Measurements from ENCODE around the gene WFDC5. TPM values are rescaled to one million over a fixed set of nuclear protein-coding genes. Genes with fewer than 3 reads are reported as not detected.

Gene WFDC5
- total and polyA plus RNA-seq, 2 experiments from 2014 or later: not detected

DNA sequence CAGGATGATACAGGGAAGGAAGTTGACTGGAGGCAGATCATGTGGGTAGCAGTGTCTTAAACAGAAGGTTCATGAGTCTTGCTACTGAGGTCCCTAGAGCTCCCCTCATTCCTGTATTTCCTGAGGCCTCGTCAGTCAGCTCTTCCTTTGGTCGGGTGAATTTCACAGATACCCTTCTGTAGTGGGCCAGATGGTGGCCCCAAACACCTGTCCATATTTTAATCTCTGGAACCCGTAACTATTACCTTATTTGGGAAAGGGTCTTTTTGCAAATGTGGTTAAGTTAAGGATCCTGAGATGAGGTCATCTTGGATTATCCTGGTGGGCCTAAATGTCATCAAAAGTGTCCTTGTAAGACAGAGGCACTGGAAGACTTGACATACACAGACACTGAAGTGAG is 23.6 kb downstream of the WFDC5 start:
- DNase-seq (ENCODE audit: low spot score) (no peak), ATAC-seq (no peak)
- Mint-ChIP-seq H3K4me1 (peaks cover 14% of the 10 kb centered on the region), H3K27ac (no peak overlapping the region), H3K27me3 (ENCODE audit: insufficient read depth, low read depth, poor library complexity) (peaks cover 5% of the 10 kb centered on the region), H3K4me3 (no peak overlapping the region), H3K36me3 (ENCODE audit: low read depth) (no peaks in the 10 kb centered on the region; the same call in 2 of the 3 replicates), H3K9me3 (no peaks in the 10 kb centered on the region)
- peaks cover 6% of the 10 kb centered on the region; the same call in 1 of the 2 replicates for H3K4me1 ChIP-seq (ENCODE audit: insufficient read depth)
- no peaks in the 10 kb centered on the region for H3K79me2 ChIP-seq (replicated peaks; ENCODE audit: insufficient read depth)
- TF ChIP-seq ZNF331 (CRISPR knock-in tag; IDR thresholded peaks at IDR 0.05; ENCODE audit: low read depth) (no peak), STAT1 (IDR thresholded peaks at IDR 0.05; ENCODE audit: unreplicated experiment) (no peak), EZH2phosphoT487 (IDR thresholded peaks at IDR 0.05; ENCODE audit: unreplicated experiment) (no peak), ZNF114 (CRISPR knock-in tag; IDR thresholded peaks at IDR 0.05) (no peak), NANOG (IDR thresholded peaks at IDR 0.05; ENCODE audit: borderline replicate concordance) (no peak), JUNB (IDR thresholded peaks at IDR 0.05; ENCODE audit: unreplicated experiment) (no peak)
- TF ChIP-seq, protein P1, sequence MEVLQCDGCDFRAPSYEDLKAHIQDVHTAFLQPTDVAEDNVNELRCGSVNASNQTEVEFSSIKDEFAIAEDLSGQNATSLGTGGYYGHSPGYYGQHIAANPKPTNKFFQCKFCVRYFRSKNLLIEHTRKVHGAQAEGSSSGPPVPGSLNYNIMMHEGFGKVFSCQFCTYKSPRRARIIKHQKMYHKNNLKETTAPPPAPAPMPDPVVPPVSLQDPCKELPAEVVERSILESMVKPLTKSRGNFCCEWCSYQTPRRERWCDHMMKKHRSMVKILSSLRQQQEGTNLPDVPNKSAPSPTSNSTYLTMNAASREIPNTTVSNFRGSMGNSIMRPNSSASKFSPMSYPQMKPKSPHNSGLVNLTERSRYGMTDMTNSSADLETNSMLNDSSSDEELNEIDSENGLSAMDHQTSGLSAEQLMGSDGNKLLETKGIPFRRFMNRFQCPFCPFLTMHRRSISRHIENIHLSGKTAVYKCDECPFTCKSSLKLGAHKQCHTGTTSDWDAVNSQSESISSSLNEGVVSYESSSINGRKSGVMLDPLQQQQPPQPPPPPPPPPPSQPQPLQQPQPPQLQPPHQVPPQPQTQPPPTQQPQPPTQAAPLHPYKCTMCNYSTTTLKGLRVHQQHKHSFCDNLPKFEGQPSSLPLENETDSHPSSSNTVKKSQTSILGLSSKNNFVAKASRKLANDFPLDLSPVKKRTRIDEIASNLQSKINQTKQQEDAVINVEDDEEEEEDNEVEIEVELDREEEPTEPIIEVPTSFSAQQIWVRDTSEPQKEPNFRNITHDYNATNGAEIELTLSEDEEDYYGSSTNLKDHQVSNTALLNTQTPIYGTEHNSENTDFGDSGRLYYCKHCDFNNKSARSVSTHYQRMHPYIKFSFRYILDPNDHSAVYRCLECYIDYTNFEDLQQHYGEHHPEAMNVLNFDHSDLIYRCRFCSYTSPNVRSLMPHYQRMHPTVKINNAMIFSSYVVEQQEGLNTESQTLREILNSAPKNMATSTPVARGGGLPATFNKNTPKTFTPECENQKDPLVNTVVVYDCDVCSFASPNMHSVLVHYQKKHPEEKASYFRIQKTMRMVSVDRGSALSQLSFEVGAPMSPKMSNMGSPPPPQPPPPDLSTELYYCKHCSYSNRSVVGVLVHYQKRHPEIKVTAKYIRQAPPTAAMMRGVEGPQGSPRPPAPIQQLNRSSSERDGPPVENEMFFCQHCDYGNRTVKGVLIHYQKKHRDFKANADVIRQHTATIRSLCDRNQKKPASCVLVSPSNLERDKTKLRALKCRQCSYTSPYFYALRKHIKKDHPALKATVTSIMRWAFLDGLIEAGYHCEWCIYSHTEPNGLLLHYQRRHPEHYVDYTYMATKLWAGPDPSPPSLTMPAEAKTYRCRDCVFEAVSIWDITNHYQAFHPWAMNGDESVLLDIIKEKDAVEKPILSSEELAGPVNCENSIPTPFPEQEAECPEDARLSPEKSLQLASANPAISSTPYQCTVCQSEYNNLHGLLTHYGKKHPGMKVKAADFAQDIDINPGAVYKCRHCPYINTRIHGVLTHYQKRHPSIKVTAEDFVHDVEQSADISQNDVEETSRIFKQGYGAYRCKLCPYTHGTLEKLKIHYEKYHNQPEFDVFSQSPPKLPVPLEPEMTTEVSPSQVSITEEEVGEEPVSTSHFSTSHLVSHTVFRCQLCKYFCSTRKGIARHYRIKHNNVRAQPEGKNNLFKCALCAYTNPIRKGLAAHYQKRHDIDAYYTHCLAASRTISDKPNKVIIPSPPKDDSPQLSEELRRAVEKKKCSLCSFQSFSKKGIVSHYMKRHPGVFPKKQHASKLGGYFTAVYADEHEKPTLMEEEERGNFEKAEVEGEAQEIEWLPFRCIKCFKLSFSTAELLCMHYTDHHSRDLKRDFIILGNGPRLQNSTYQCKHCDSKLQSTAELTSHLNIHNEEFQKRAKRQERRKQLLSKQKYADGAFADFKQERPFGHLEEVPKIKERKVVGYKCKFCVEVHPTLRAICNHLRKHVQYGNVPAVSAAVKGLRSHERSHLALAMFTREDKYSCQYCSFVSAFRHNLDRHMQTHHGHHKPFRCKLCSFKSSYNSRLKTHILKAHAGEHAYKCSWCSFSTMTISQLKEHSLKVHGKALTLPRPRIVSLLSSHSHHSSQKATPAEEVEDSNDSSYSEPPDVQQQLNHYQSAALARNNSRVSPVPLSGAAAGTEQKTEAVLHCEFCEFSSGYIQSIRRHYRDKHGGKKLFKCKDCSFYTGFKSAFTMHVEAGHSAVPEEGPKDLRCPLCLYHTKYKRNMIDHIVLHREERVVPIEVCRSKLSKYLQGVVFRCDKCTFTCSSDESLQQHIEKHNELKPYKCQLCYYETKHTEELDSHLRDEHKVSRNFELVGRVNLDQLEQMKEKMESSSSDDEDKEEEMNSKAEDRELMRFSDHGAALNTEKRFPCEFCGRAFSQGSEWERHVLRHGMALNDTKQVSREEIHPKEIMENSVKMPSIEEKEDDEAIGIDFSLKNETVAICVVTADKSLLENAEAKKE (CRISPR knock-in tag; IDR thresholded peaks at IDR 0.05): no peak
- TF ChIP-seq, protein P2, sequence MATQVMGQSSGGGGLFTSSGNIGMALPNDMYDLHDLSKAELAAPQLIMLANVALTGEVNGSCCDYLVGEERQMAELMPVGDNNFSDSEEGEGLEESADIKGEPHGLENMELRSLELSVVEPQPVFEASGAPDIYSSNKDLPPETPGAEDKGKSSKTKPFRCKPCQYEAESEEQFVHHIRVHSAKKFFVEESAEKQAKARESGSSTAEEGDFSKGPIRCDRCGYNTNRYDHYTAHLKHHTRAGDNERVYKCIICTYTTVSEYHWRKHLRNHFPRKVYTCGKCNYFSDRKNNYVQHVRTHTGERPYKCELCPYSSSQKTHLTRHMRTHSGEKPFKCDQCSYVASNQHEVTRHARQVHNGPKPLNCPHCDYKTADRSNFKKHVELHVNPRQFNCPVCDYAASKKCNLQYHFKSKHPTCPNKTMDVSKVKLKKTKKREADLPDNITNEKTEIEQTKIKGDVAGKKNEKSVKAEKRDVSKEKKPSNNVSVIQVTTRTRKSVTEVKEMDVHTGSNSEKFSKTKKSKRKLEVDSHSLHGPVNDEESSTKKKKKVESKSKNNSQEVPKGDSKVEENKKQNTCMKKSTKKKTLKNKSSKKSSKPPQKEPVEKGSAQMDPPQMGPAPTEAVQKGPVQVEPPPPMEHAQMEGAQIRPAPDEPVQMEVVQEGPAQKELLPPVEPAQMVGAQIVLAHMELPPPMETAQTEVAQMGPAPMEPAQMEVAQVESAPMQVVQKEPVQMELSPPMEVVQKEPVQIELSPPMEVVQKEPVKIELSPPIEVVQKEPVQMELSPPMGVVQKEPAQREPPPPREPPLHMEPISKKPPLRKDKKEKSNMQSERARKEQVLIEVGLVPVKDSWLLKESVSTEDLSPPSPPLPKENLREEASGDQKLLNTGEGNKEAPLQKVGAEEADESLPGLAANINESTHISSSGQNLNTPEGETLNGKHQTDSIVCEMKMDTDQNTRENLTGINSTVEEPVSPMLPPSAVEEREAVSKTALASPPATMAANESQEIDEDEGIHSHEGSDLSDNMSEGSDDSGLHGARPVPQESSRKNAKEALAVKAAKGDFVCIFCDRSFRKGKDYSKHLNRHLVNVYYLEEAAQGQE (IDR thresholded peaks at IDR 0.05; ENCODE audit: unreplicated experiment): no peak
- TF ChIP-seq, protein P3, sequence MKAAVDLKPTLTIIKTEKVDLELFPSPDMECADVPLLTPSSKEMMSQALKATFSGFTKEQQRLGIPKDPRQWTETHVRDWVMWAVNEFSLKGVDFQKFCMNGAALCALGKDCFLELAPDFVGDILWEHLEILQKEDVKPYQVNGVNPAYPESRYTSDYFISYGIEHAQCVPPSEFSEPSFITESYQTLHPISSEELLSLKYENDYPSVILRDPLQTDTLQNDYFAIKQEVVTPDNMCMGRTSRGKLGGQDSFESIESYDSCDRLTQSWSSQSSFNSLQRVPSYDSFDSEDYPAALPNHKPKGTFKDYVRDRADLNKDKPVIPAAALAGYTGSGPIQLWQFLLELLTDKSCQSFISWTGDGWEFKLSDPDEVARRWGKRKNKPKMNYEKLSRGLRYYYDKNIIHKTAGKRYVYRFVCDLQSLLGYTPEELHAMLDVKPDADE (IDR thresholded peaks at IDR 0.05): no peak
- TF ChIP-seq, protein P4, sequence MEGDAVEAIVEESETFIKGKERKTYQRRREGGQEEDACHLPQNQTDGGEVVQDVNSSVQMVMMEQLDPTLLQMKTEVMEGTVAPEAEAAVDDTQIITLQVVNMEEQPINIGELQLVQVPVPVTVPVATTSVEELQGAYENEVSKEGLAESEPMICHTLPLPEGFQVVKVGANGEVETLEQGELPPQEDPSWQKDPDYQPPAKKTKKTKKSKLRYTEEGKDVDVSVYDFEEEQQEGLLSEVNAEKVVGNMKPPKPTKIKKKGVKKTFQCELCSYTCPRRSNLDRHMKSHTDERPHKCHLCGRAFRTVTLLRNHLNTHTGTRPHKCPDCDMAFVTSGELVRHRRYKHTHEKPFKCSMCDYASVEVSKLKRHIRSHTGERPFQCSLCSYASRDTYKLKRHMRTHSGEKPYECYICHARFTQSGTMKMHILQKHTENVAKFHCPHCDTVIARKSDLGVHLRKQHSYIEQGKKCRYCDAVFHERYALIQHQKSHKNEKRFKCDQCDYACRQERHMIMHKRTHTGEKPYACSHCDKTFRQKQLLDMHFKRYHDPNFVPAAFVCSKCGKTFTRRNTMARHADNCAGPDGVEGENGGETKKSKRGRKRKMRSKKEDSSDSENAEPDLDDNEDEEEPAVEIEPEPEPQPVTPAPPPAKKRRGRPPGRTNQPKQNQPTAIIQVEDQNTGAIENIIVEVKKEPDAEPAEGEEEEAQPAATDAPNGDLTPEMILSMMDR (conservative IDR thresholded peaks at IDR 0.05; ENCODE audit: low read depth in 2 of 2): no peak
- no peaks in the 10 kb centered on the region for H4K20me1 ChIP-seq (replicated peaks; ENCODE audit: insufficient read depth)
- no peak overlapping the region for H3K4me3 ChIP-seq
- no peaks in the 10 kb centered on the region; the same call in 1 of the 2 replicates for H3K36me3 ChIP-seq (ENCODE audit: insufficient read depth)
- H3K27me3 ChIP-seq (ENCODE audit: insufficient read depth): no peaks in the 10 kb centered on the region
- H3K9me2 ChIP-seq (ENCODE audit: insufficient read depth): no peaks in the 10 kb centered on the region
- H3K27ac ChIP-seq (ENCODE audit: low read depth): no peak overlapping the region
- H3K4me2 ChIP-seq: no peak overlapping the region
- no peaks in the 10 kb centered on the region for H3F3A ChIP-seq (replicated peaks; ENCODE audit: low read depth)
- no peak overlapping the region for H2AFZ ChIP-seq
